ENCODE results near the gene FICD. TPM values are rescaled to one million over a fixed set of nuclear protein-coding genes. Genes with fewer than 3 reads are reported as not detected.

The FICD gene
- total RNA-seq, 4 donors from 2014 or later, result 1.1 to 9.6 (median 6.2) TPM

DNA sequence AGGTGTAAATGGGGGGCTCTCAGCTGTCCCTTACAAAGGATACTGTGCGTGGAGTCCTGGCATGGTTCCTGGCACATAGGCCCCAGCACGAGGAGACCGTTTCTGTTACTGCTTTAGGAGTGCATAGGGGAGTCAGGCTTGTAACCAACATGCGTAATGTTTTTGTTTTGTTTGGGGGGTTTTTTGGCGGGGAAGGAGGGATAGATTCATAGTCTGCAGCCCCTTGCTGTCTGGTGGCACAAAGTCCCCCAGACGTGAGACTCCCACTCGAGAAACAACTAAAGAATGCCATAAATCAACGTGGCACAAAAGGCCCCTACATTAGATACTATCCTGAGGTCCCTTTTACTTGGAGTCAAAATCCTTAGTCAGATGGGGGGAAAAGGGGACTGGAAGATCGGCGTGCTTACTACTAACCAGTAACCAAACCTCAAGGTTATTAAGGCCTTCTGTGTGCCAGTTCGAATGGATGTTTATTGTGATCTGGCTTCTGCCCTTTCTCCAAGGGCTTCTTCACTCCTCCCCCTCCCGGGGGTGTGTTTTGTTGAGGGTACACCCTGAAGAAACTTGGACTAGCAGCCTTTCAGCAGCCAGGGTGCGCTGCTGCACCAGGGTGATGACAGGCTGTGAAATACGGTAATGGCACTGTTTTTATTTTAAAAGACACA, 48.2 kb downstream of the FICD start:
- H3K9me3 ChIP-seq, result no peaks in the 10 kb centered on the region
- TF ChIP-seq EP300 (IDR thresholded peaks at IDR 0.05; ENCODE audit: low read depth), result no peak
- TF ChIP-seq, protein P1, sequence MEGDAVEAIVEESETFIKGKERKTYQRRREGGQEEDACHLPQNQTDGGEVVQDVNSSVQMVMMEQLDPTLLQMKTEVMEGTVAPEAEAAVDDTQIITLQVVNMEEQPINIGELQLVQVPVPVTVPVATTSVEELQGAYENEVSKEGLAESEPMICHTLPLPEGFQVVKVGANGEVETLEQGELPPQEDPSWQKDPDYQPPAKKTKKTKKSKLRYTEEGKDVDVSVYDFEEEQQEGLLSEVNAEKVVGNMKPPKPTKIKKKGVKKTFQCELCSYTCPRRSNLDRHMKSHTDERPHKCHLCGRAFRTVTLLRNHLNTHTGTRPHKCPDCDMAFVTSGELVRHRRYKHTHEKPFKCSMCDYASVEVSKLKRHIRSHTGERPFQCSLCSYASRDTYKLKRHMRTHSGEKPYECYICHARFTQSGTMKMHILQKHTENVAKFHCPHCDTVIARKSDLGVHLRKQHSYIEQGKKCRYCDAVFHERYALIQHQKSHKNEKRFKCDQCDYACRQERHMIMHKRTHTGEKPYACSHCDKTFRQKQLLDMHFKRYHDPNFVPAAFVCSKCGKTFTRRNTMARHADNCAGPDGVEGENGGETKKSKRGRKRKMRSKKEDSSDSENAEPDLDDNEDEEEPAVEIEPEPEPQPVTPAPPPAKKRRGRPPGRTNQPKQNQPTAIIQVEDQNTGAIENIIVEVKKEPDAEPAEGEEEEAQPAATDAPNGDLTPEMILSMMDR (IDR thresholded peaks at IDR 0.05), result peak; percentile 81 to 94 (median 86)
- TF ChIP-seq POLR2A (IDR thresholded peaks at IDR 0.05), result peak; percentile 81
- TF ChIP-seq POLR2AphosphoS5 (IDR thresholded peaks at IDR 0.05), result peak; percentile 77 to 92 (median 90)
- H3K36me3 ChIP-seq, result peaks cover 0 to 40% (median 20%) of the 10 kb centered on the region in 4 donors
- peak; percentile 92 for DNase-seq
- no peaks in the 10 kb centered on the region for H3K27me3 ChIP-seq
- peaks cover 17 to 67% (median 39%) of the 10 kb centered on the region in 4 donors for H3K4me1 ChIP-seq
- in situ Hi-C loops (cut with MboI; ENCODE audit: low pct_ligation_motif_present in 1 of 4, low pct_unique_long_range_greater_than_20kb in 1 of 4, low sequenced_read_pairs in 3 of 4), result loop anchor here in 3 of 4 donors (10.0 to 25.0 kb wide), 3 partner anchors 52 to 524 kb away; partner anchors contain the start of genes ALKBH2 (in 2 of the 3) and UNG (in 2 of the 3)
- intact Hi-C loops (cut with DNase I; ENCODE audit: low total_unique reads), result loop anchor here (5.0 to 10.0 kb wide), 3 partner anchors 54 to 1608 kb away; partner anchors contain the start of gene TMEM263
- peak overlapping the region; percentile 71 to 98 (median 96) for H3K4me3 ChIP-seq
- peak overlapping the region; percentile 90 to 98 (median 96) for H3K27ac ChIP-seq
- WGBS, 2 donors (ENCODE audit: low coverage in 1 of 2), result 0 to 3% methylated on average over 4 to 14 of the region's 14 CpGs

DNA sequence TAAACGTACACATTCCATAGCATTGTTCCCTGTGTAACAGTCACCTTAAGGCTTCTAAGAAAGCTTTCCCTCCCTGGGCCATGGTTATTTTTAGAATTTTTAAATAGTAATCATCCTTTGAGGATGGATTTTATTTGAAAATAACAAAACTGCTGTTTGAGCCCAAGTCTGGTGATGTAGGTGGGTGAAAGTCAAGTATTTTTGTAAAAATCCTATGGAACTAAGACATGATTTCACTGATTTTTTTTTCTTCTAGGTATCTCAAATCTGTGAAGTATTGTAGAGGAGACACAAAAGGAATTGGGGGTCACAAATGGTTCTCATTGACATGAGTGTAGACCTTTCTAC, 48.7 kb downstream of the FICD start:
- Histone ChIP-seq H3K4me1 (peaks cover 14 to 67% (median 35%) of the 10 kb centered on the region in 4 donors), H3K9me3 (no peaks in the 10 kb centered on the region), H3K4me3 (peak overlapping the region in 2 of 4 donors; percentile 71 to 94), H3K27ac (peak overlapping the region; percentile 90 to 98 (median 96)), H3K36me3 (peaks cover 0 to 41% (median 20%) of the 10 kb centered on the region in 4 donors), H3K27me3 (no peaks in the 10 kb centered on the region)
- DNase-seq, result no peak
- intact Hi-C loops (cut with DNase I; ENCODE audit: low total_unique reads), result loop anchor here (5.0 to 10.0 kb wide), 3 partner anchors 54 to 1609 kb away; partner anchors contain the start of gene TMEM263
- WGBS, 2 donors (ENCODE audit: low coverage in 1 of 2), result 0% methylated on average over 1 of the region's 1 CpG; no CpG with 5 or more reads in 1 of the 2 donors
- no peak for TF ChIP-seq POLR2AphosphoS5 (IDR thresholded peaks at IDR 0.05)
- TF ChIP-seq, protein P1 (IDR thresholded peaks at IDR 0.05), result no peak
- TF ChIP-seq EP300 (IDR thresholded peaks at IDR 0.05; ENCODE audit: low read depth), result no peak
- in situ Hi-C loops (cut with MboI; ENCODE audit: low pct_ligation_motif_present in 1 of 4, low pct_unique_long_range_greater_than_20kb in 1 of 4, low sequenced_read_pairs in 3 of 4), result loop anchor here in 3 of 4 donors (10.0 to 25.0 kb wide), 3 partner anchors 51 to 524 kb away; partner anchors contain the start of genes ALKBH2 (in 2 of the 3) and UNG (in 2 of the 3)

DNA sequence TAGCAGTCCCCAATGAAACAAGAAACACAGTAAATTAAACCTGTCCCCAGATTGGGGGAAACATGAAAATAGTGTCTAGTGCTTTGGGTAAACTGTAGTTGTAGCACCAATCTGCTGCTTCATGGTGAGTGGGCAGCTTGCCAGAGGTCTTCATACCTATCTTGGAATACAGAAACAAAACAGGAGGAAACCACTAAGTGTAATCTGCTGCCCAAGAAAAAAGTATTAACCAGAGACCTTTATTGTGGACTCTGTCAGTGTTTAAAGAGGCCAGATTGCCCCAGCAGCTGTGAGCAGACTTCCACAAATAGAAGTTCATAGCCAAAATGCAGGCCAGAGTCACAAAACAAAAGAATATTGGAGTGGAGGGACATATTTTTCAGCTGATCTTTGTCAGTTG, 49.6 kb downstream of the FICD start:
- TF ChIP-seq, protein P1 (IDR thresholded peaks at IDR 0.05), result no peak
- TF ChIP-seq POLR2AphosphoS5 (IDR thresholded peaks at IDR 0.05), result no peak
- no peak for TF ChIP-seq POLR2A (IDR thresholded peaks at IDR 0.05)
- no peak for TF ChIP-seq EP300 (IDR thresholded peaks at IDR 0.05; ENCODE audit: low read depth)
- intact Hi-C loops (cut with DNase I; ENCODE audit: low total_unique reads) (loop anchor here (5.0 to 10.0 kb wide), 3 partner anchors 53 to 1610 kb away; partner anchors contain the start of gene TMEM263), in situ Hi-C loops (cut with MboI; ENCODE audit: low pct_ligation_motif_present in 1 of 4, low pct_unique_long_range_greater_than_20kb in 1 of 4, low sequenced_read_pairs in 3 of 4) (loop anchor here in 3 of 4 donors (5.0 to 25.0 kb wide), 4 partner anchors 50 to 523 kb away; partner anchors contain the start of genes ALKBH2 (in 2 of the 3) and UNG (in 2 of the 3))
- no peak for DNase-seq
- peaks cover 7 to 59% (median 27%) of the 10 kb centered on the region in 4 donors for H3K4me1 ChIP-seq
- peak overlapping the region in 3 of 4 donors; percentile 11 to 98 (median 97) for H3K27ac ChIP-seq
- no peaks in the 10 kb centered on the region for H3K9me3 ChIP-seq
- H3K27me3 ChIP-seq, result no peaks in the 10 kb centered on the region
- peaks cover 0 to 50% (median 20%) of the 10 kb centered on the region in 4 donors for H3K36me3 ChIP-seq
- no peak overlapping the region for H3K4me3 ChIP-seq

DNA sequence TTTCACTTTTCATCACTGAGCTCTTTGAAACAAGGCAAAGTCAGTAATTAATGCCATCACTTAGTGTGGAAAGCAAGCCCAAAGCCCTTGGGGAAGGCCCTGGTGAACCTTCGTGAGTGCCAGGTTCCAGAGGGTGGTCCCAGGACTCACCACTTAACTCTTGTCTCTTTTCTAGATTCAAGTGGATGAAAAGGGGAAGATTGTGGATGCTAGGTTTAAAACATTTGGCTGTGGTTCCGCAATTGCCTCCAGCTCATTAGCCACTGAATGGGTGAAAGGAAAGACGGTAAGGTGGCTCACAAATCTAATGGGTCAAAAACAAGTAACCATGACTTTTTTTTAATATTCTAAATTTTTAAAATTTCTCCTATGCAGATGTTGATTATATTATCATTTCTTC, 50.1 kb downstream of the FICD start:
- Histone ChIP-seq H3K4me1 (peaks cover 4 to 55% (median 23%) of the 10 kb centered on the region in 4 donors), H3K4me3 (no peak overlapping the region), H3K9me3 (no peaks in the 10 kb centered on the region), H3K36me3 (peaks cover 0 to 51% (median 20%) of the 10 kb centered on the region in 4 donors), H3K27me3 (no peaks in the 10 kb centered on the region), H3K27ac (peak overlapping the region; percentile 11 to 98 (median 75))
- in situ Hi-C loops (cut with MboI; ENCODE audit: low pct_ligation_motif_present in 1 of 4, low pct_unique_long_range_greater_than_20kb in 1 of 4, low sequenced_read_pairs in 3 of 4) (loop anchor here in 3 of 4 donors (5.0 to 25.0 kb wide), 4 partner anchors 50 to 522 kb away; partner anchors contain the start of genes ALKBH2 (in 2 of the 3) and UNG (in 2 of the 3)), intact Hi-C loops (cut with DNase I; ENCODE audit: low total_unique reads) (loop anchor here (10.0 kb wide), 1 partner anchor 1610 kb away; the partner anchor contains the start of gene TMEM263)
- TF ChIP-seq EP300 (IDR thresholded peaks at IDR 0.05; ENCODE audit: low read depth) (no peak), POLR2A (IDR thresholded peaks at IDR 0.05) (no peak), POLR2AphosphoS5 (IDR thresholded peaks at IDR 0.05) (no peak)
- TF ChIP-seq, protein P1 (IDR thresholded peaks at IDR 0.05), result no peak
- DNase-seq, result no peak
- WGBS, 2 donors (ENCODE audit: low coverage in 1 of 2), result 81 to 95% methylated on average over 3 of the region's 3 CpGs
